HG02885 (cell line): ENCODE measurements around the gene OLFML2A.
"Not testable (repeated sequence)": the region's sequence is repeated elsewhere in the genome, so short reads cannot be mapped to it uniquely, and the experiment has no call there.

ENCODE experiments used
- ATAC-seq: cut with Tn5 transposase; IDR thresholded peaks from one replicate; pipeline ENCODE4 v1.9.1; 2021; ENCODE audit warnings: mild to moderate bottlenecking; ENCODE audit not compliant: unreplicated experiment, poor library complexity

OLFML2A gene

DNA sequence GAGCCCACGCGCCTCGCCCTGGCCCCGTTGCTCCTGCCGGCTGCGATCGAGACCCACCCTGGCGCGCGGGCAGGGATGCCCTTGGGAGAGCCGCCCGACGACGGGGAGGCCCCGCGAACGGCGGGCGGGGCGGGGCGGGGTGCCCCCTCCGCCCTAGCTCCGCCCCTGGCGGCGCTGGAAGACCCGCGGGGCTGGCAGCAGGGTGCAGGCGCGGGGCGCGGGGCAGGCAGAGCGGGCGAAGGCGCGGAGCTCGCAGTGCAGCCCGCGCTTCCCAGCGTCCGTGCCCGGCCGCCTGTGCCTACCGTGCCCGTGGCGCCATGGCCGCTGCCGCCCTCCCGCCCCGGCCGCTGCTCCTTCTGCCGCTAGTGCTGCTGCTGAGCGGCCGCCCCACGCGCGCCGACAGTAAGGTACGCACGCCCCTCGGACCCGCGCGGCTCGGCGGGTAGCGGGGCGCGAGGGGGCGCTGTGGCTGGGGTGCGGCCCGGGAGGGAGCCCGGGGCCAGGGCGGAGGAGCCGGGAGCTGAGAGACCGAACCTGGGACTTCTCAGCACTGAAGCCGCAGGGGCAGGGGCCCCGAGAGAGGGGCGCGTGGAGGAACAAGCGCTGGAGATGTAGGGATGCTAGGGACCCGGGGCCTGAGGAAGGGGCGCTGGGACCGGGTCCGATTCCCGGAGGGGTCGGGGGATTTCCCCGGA, at the start of gene OLFML2A:
Gene OLFML2A (plus strand): TSS at position 180 of the 695 bp plus-strand sequence. CDS start 138 bp downstream, at position 318.
- ATAC-seq: no peak

DNA sequence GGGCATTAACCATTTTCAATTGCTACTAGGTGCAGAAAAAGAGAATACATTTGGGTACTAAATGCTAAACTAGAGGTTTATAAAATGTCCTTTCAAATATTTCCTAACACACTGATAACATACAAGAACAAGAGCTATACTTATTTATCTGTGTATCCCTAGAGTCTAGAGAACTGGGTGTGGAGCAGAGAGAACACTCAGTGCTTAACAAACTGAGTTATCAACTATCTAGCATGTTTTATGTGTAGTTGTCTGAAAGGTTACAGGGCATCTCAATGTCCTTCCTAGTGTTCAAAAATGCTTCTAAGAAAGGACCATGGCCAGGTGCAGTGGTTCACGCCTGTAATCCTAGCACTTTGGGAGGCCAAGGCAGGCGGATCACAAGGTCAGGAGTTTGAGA, 46.2 kb upstream of the OLFML2A start:
- ATAC-seq: no peak

- ATAC-seq: no peak
These were observed 42.8 kb upstream of the OLFML2A start for GRCh38 chr9:124733964-124734740.

DNA sequence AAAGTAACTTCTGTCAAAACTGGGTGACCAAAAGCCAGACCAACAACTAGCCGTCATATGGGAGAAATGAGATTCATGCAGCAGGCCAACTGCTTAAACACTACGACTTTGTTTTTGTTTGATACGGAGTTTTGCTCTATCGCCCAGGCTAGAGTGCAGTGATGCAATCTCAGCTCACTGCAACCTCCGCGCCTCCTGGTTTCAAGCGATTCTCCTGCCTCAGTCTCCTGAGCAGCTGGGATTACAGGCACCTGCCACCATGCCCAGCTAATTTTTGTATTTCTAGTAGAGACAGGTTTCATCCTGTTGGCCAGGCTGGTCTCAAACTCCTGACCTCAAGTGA, 42.2 kb upstream of the OLFML2A start:
- not testable (repeated sequence) for ATAC-seq

DNA sequence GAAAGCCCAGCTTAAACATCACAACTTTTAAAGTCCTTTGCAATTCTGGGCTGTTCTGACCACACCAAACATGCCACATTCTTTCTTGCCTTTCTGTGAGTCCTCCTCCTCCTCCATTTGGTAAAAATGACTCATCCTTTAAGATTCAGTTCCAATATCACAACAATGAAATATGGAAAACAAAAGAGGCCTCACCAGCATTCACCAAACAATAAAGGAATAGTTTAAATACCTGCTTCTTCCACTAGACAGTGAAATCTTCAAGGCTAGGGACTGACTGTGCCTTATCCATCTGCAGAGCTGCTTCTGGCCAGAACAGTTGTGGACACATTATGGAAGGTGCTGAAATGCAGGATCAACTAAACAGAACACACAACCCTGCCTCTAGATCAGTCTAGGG, 41.8 kb upstream of the OLFML2A start:
- ATAC-seq: no peak

DNA sequence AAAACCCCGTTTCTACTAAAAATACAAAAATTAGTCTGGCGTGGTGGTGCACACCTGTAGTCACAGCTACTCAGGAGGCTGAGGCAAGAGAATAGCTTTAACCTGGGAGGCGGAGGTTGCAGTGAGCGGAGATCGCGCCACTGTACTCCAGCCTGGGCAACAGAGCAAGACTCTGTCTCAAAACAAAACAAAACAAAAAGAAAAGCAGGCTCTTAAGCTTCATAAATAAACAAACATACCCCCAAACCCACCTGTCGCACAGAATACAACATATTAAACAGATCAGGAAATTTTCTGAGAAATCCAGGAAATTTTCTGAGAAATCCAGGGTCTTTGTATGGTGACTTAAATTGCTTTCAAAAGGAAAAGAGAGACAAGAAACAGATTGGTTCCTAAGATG, 38.9 kb upstream of the OLFML2A start:
- ATAC-seq: not testable (repeated sequence)

DNA sequence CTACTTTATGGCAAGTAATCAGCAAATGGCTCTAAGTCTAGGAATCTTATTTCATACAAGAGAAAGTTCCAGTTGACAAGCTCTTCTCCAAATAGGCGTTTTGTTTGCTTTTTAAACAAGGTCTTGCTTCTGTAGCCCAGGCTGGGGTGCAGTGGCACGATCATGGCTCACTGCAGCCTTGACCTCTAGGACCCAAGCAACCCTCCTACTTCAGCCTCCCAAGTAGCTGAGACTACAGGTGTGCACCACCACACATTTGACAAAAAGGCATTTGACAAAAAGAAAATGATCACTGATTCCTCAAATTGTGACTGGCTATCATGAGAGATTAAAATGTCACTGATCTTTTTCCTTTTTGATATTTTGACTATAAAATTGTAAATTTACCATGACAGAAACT, 37.6 kb upstream of the OLFML2A start:
- no peak for ATAC-seq

- no peak for ATAC-seq
These were observed 35.8 kb upstream of the OLFML2A start for GRCh38 chr9:124741149-124741548.

DNA sequence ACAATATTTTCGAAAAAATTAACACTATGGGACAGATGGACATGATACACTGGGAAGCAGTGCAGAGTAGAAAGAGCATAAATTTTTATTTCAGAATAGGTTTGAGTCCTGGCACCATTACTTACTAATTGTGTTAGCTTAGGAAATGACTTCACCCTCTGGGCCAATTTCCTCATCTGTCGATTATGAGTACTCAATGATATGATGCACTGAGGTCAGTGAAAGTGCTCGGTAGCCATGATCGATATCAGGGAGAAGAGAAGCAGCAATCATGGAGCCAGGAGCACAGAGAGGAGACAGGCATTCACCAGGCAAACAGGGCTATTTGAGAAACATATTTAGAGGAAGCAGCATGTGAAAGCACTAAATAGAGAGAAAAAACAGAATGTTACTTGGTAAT, 35.3 kb upstream of the OLFML2A start:
- no peak for ATAC-seq

DNA sequence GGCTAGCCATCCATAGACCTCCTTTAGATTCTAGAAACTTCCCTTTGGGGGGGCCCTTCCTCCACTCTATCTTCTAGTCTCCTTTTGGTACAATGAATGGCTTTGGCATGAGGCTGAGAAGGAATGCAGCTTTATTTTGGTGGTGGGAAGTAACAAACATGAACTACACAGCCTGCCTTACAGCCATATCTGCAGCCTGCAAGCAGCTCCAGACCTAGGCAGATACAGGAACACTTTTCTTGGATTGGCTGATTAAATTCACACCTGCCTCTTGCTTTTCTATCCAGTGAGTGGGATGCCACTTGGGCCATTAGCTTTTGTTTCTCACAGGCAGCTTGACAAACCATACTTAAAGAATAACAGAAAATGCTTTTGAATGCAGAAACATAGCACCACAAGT, 34.0 kb upstream of the OLFML2A start:
- no peak for ATAC-seq

GRCh38 chr9:124743686-124744348, 33.1 kb upstream of the OLFML2A start:
- no peak for ATAC-seq

- no peak for ATAC-seq
These were observed 29.9 kb upstream of the OLFML2A start for GRCh38 chr9:124747065-124747464.

- ATAC-seq: no peak
These were observed 27.6 kb upstream of the OLFML2A start for GRCh38 chr9:124749284-124749683.

- no peak for ATAC-seq
These were observed 27.2 kb upstream of the OLFML2A start for GRCh38 chr9:124749781-124750180.

GRCh38 chr9:124752967-124753366, 24.0 kb upstream of the OLFML2A start:
- ATAC-seq: no peak

DNA sequence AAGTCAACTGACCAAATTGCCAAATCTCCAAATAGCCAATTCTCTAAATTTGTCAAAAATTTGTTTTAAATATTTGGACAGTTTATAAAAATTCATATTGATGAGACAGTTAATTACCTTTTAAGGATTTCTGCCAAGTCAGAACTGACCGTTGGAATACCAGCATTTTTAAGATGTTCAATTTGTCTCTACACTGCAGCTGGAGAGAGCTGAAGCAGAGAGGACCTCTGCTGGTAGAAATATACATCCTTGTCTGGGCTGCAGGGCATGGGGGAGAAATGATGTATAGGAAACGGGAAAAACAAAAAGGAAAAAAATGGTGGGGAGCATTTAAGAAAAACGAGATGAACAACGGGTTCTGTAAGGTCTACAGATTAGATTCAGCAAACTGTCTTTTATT, 22.6 kb upstream of the OLFML2A start:
- ATAC-seq: no peak

- ATAC-seq: no peak
These were observed 21.9 kb upstream of the OLFML2A start for GRCh38 chr9:124755061-124755460.

DNA sequence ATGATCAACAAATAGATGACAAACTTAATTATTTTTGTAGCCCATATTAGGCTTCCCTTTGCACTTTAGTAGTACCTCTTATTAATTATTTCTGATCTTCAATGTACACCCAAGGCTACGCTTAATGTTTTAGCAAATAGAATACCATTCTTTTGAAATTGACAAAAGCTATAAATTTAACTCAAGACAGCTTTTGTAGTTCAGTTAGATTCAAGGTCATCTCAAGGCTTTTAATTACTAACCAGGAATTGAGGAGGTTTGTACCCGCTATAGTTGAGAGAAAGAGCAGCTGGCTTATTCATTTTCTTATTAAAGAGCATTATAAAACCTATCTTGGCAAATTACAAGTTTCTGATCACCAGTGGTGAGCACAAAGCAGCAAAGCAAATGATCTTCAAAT, 20.9 kb upstream of the OLFML2A start:
- ATAC-seq: no peak

GRCh38 chr9:124757616-124758015, 19.3 kb upstream of the OLFML2A start:
- ATAC-seq: no peak

DNA sequence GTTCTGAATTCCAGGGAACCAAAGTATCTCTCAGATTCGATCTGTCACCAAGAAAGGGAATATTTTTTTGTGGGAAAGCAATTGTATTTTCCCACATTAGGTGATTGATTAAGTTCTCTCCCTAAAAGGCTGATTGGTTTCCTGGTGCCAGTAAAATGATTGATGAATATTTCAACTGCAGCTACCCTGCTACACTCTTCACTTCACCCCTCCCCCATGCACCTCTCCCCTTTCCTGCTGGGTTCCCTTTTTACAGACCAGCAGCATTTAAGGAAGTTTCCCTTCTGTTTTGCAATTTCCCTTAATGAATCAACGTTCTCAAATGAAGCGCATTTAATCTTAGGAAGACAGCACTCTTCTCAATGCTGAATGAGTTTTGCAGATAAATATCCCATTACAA, 18.9 kb upstream of the OLFML2A start:
- no peak for ATAC-seq

GRCh38 chr9:124758691-124759090, 18.2 kb upstream of the OLFML2A start:
- no peak for ATAC-seq
